BE2C (cell line): Measurements from ENCODE around the gene PDE7B.

Source experiments
- DNase-seq: peaks from one replicate; pipeline ENCODE4 v3.0.0-alpha.2; 2020
- H3K27me3 ChIP-seq: fragments of 250-450 bp; sonication (Bioruptor Pico); 2 replicates; pipeline ENCODE4 v1.5.1; 2020; ENCODE audit warnings: mild to moderate bottlenecking
- H3K36me3 ChIP-seq: fragments of 250-450 bp; sonication (Bioruptor Pico); 2 replicates; pipeline ENCODE4 v1.5.1; 2020; ENCODE audit warnings: mild to moderate bottlenecking
- H3K4me1 ChIP-seq: fragments of 250-450 bp; sonication (Bioruptor Pico); 2 replicates; pipeline ENCODE4 v1.5.1; 2020
- H3K4me3 ChIP-seq: 2 replicates; pipeline ENCODE4 v1.5.1; 2011; ENCODE audit warnings: low read depth, low read length
- H3K9me3 ChIP-seq: fragments of 250-450 bp; sonication (Bioruptor Pico); 2 replicates; pipeline ENCODE4 v1.5.1; 2020
- CTCF ChIP-seq: IDR thresholded peaks from 2 replicates; pipeline ENCODE4 v1.5.1; 2012; ENCODE audit warnings: mild to moderate bottlenecking, low read depth, low read length

Gene PDE7B

GRCh38 chr6:136148051-136148450, 296.6 kb downstream of the PDE7B start:
- H3K4me1 ChIP-seq = peaks cover 4% of the 10 kb centered on the region
- H3K4me3 ChIP-seq = no peak overlapping the region
- TF ChIP-seq CTCF = no peak
- H3K27me3 ChIP-seq = no peaks in the 10 kb centered on the region; the same call in 1 of the 2 replicates
- DNase-seq = no peak
- no peaks in the 10 kb centered on the region for H3K9me3 ChIP-seq
- H3K36me3 ChIP-seq = no peaks in the 10 kb centered on the region

- DNase-seq = no peak
- Histone ChIP-seq H3K4me3 (no peak overlapping the region), H3K27me3 (no peaks in the 10 kb centered on the region; the same call in 1 of the 2 replicates), H3K4me1 (peaks cover 4% of the 10 kb centered on the region), H3K36me3 (no peaks in the 10 kb centered on the region), H3K9me3 (no peaks in the 10 kb centered on the region)
- no peak for TF ChIP-seq CTCF
Measured at GRCh38 chr6:136148523-136148922, 297.0 kb downstream of the PDE7B start.

- no peak for DNase-seq
- no peaks in the 10 kb centered on the region for H3K36me3 ChIP-seq
- H3K4me1 ChIP-seq = peaks cover 4% of the 10 kb centered on the region
- H3K27me3 ChIP-seq = no peaks in the 10 kb centered on the region; the same call in 1 of the 2 replicates
- no peak overlapping the region for H3K4me3 ChIP-seq
- H3K9me3 ChIP-seq = no peaks in the 10 kb centered on the region
- TF ChIP-seq CTCF = no peak
Measured at GRCh38 chr6:136149311-136149710, 297.8 kb downstream of the PDE7B start.

- DNase-seq = no peak
- no peaks in the 10 kb centered on the region; the same call in 1 of the 2 replicates for H3K27me3 ChIP-seq
- no peaks in the 10 kb centered on the region for H3K9me3 ChIP-seq
- no peaks in the 10 kb centered on the region for H3K36me3 ChIP-seq
- TF ChIP-seq CTCF = no peak
- peaks cover 2% of the 10 kb centered on the region for H3K4me1 ChIP-seq
- H3K4me3 ChIP-seq = no peak overlapping the region
Measured at GRCh38 chr6:136150961-136151360, 299.5 kb downstream of the PDE7B start.

GRCh38 chr6:136153707-136154375, 302.3 kb downstream of the PDE7B start:
- no peak for DNase-seq
- no peak for TF ChIP-seq CTCF
- no peaks in the 10 kb centered on the region for H3K36me3 ChIP-seq

GRCh38 chr6:136155191-136155590, 303.7 kb downstream of the PDE7B start:
- no peaks in the 10 kb centered on the region for H3K36me3 ChIP-seq
- H3K27me3 ChIP-seq = no peaks in the 10 kb centered on the region; the same call in 1 of the 2 replicates
- no peak for DNase-seq
- no peaks in the 10 kb centered on the region for H3K4me1 ChIP-seq
- H3K9me3 ChIP-seq = no peaks in the 10 kb centered on the region
- TF ChIP-seq CTCF = no peak
- H3K4me3 ChIP-seq = no peak overlapping the region

More at GRCh38 chr6:136153707-136154375, 302.3 kb downstream of the PDE7B start:
- no peak overlapping the region for H3K4me3 ChIP-seq
- H3K9me3 ChIP-seq = no peaks in the 10 kb centered on the region
- H3K27me3 ChIP-seq = no peaks in the 10 kb centered on the region; the same call in 1 of the 2 replicates
- H3K4me1 ChIP-seq = no peaks in the 10 kb centered on the region
